Stimulated activated CD4-positive, alpha-beta T cell treated with anti-CD3 and anti-CD28 coated beads, Interleukin-2, amount 100 ng/mL, for 4 hours (primary cell): ENCODE data around the gene CERK.
"Not testable (repeated sequence)": the region's sequence is repeated elsewhere in the genome, so short reads cannot be mapped to it uniquely, and the experiment has no call there.

Experiments
- DNase-seq: peaks from one replicate; pipeline ENCODE4 v3.0.0-alpha.2; 2020; ENCODE audit warnings: low read depth

CERK gene

DNA sequence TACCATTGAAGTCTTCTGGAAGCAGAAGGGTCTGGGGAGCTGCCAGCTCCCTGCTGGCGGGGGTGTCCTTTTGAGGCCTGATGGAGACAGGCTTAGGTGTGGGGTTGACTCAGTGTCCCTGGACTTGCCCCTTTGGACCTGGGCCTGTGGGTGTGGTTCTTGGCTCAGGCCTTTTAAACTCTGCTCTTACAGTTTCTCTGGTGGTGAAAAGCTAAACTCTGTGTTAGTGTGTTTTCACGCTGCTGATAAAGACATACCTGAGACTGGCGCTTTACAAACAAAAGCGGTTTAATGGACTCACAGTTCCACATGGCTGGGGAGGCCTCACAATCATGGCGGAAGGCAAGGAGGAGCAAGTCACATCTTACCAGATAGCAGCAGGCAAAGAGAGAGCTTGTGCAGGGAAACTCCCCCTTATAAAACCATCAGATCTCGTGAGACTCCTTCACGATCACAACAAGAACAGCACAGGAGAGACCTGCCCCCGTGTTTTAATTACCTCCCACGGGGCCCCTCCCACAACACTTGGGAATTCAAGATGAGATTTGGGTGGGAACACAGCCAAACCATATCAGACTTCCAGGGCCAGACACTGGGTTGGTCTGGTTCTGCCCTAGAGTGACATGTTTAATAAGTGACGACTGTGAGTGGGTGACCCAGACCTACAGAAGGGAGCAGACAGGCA is 91.4 kb downstream of the CERK start:
- no peak for DNase-seq

DNA sequence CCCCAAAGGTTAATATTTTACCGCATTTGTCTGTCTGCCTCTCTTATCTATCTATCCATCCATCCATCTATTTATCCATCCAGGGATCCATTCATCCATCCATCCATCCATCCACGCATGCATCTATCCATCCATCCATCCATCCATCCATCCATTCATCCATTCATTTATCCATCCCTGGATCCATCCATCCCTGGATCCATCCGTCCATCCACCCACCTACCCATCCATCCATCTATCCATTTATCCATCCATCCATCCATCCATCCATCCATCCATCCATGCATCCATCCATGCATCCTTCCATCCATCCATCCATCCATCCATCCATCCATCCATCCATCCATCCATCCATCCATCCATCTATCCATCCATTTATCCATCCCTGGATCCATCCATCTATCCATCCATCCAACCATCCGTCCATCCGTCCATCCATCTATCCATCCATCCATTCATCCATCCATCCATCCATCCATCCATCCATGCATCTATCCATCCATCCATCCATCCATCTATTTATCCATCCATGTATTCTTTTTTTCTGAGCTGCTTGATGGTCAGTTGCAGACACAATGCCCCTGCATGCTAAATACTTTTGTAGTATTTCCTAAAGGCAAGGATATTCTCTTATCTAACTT is 95.1 kb downstream of the CERK start:
- DNase-seq, result not testable (repeated sequence)

DNA sequence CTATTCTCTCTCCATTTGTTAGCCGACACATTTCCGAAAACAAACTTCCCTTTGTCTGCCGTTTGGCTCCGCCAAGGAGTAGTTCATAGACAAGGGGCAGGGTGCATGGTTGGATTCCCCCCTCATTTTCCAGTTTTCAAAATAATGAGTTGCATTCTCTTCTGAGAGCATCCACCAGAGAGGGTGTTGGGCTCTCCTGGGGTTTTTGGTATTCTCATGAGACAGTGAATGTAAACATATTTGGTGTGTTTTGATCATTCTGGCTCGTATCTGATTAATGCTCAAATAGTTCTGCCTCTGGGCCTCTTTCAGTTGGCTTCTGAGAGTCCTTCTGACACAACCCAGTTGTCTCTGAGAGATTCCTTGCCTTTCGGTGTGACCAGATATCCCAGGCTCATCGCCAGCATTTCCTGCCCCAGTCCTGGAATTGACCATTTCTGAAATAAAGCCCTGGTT is 96.2 kb downstream of the CERK start:
- DNase-seq, result no peak

DNA sequence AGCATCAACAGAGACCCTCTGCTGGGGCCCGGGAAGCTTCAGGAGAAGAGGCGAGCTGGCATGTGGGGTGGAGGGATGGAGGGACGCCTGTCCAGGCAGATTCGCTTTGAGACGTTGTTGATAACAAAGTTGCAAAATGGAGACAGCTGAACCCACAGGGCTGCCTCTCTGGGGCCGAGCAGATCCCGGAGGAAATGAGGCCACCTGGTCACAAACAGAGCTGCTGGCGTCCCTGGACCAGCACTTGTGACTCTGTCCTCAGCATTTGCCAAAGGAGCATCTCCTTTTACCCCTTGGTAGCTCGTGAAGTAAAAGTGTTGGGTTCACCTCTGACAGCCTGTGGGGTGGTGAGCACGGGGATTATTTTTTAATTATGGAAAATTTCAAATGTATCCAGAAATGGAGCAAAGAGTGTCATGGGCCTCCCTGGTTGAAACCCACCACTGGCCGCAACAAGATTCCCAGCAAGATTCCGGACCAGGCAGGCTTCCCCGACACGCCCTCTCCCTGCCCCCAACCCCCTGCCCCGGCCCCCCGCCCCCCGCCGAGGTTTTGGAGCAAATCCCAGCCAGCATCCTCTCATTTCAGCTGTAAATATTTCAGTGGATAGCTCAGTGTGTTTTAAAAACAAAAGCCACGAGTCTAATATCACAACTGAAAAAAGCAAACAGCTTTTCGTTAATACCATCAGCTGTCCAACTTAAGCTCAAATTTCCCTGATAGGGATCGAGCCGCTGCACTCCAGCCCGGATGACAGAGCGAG is 97.6 kb downstream of the CERK start:
- no peak for DNase-seq

DNA sequence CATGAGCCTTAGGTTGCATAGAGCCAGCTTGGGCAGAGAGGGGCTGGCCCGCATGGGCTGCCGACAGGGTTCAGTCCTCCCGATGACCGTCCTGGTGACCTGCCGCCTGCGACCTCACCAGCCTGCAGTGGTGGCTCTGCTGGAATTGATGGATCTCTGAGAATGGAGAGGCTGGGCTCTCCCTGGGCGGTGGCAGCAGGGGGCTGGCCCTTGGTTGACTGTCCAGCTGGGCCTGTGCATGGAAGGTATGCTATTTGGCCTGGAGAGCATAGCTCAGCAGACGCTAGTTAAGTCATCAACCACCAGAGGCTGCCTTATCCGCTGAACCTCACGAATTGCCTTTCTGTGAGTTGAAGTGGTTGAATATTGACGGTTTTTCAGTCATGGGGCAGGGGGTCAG is 98.2 kb downstream of the CERK start:
- no peak for DNase-seq

DNA sequence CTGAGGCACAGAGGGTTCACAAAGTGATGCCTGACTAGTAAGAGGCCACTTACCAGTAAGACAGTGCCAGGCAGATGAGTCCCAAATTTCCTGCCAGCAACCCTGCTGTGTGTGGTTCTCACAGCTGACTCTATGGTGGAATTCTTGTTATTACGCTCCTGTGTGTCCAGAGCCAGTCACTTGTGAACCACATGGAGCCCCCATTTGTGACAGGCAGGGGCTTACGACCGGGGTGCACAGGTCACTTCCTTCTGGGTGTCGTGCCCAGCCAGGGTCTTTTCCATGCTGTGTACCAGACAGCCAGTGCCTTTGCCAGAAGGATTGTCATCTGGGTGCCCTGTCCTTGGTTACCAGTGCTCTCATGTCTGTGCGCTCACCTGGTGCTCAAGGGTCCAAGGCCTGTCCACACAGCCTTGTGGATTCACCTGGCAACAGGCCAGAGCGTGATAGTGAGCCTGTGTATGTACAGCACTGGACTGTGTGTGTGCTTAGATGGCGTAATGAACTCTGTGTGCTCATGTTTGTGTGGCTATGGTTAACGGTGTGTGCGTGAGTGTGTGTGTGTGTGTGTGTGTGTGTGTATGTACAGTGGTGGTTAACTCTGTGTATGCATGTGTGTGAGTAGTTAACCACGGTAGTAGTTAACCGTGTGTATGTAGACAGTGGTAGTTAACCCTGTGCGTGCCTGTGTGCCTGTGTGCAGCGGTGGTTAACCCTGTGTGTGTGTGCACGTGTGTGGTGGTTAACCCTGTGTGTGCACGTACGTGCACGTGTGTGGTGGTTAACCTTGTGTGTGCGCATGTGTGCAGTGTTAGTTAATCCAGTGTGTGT is 99.2 kb downstream of the CERK start:
- no peak for DNase-seq

DNA sequence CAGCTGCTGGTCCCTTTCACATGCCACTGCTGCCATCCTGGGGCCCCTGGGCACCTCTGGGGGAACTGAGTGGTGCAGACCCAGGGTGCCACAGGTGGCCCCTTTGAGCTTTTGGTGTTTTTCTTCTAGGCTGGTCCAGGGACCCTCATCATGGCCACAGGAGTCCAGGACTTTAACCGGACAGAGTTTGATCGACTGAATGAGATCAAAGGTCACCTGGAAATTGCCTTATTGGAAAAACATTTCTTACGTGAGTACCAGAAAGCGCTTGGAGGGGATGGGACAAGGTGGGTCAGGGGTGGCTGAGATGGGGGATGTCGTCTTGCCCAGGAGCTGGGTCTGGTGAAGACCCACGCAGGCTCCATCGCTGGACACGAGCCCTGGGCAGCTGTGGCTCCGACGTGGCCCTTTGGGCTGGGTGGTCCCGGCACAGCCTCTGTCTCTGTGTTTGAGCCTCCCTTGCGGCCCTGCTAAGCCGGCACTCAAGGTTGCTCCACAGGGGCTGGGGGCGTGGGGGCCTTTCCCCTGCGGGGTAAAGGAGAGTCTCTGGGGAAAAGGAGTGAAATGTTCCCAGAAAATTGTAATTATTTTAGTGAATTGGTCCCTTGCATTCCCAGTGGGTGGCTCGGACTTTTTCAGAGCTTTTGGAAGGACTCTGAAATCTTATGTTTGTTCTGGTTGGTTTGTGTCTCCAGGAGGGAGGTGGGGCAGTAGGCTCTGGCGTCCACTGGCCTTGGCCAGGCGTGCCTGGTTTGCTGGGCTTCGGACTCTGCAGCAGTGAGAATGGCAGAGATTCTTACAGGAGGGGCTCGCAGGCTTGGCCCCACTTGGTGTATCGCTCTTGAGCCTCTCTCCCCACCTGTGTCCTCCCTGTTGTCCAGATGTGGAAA is 100.1 kb downstream of the CERK start:
- DNase-seq, result no peak

DNA sequence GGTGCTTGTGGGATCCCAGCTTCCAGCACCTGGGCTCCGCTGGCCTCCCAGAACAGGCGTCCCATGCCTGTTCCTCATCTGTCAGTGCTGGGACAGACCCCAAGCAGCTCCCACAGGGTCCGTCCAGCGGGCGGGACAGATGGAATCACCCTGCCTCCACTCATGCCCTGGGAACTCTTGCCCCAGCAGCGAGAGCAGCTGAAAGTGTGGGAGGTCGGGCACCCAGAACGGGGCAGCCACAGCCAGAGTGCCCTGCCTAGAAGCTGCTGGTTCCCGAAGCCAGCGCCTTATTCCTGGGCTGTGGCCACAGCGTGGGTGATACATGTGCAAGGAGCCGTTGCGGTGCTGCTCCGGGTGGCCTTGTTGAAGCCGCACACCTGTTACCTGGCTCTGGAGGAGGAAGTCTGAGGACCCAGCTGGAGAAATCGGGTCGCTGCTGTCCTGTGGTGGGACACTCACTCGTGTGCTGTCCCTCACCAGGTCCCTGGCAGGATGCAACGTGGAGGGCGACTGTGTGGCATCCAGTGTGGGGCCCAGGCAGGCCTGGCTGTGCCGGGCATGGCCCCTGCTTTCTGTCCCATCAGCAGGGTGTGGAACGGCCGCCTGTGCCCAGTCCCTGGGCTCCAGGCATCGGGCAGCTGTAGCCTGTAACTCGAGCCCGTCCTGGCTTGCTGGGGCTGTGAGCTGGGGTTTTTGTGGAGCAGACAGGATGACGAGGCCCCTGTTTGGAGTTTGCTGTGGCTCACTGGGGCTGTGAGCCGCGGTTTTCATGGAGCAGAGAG is 101.6 kb downstream of the CERK start:
- DNase-seq, result no peak

DNA sequence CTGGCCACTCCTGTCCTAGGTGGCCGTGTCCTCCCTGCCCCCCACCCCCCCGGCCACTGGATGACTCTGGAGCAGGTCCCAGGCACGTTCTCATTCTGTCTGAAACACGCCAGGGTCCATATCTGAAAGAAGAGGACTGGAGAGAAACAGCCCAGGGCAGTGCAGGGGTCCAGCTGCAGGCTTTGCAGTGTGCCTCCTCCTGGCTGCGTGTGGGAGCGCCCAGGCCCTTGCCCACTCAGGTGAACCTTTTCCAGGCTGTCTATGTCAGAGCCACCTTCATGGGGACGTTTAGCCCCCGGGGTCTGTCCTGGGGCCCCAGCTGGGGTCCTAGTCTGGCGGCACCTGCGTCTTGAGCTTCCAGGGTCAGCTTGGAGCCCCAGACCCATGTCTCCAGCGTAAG is 102.3 kb downstream of the CERK start:
- no peak for DNase-seq

DNA sequence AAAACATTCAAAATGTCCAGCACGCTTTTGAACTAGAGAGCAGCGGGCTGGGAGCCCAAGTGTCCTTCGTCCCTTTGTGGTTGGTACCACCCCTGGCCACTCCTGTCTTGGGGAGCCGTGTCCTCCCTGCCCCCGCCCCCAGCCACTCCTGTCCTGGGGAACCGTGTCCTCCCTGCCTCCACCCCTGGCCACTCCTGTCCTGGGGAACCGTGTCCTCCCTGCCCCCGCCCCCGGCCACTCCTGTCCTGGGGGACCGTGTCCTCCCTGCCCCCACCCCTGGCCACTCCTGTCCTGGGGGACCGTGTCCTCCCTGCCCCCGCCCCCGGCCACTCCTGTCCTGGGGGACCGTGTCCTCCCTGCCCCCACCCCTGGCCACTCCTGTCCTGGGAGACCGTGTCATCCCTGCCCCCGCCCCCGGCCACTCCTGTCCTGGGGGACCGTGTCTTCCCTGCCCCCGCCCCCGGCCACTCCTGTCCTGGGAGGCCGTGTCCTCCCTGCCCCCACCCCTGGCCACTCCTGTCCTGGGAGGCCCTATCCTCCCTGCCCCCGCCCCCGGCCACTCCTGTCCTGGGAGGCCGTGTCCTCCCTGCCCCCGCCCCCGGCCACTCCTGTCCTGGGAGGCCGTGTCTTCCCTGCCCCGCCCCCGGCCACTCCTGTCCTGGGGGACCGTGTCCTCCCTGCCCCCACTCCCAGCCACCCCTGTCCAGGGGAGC is 102.9 kb downstream of the CERK start:
- DNase-seq, result not testable (repeated sequence)
